ENCODE data around the gene EPC1. TPM values are rescaled to one million over a fixed set of nuclear protein-coding genes. Genes with fewer than 3 reads are reported as not detected.
"Not testable (repeated sequence)": the region's sequence is repeated elsewhere in the genome, so short reads cannot be mapped to it uniquely, and the experiment has no call there.

EPC1 gene
- total RNA-seq, 2 donors from 2014 or later = 21.0 to 23.0 TPM

GRCh38 chr10:32256613-32257437, 90.1 kb downstream of the EPC1 start:
- intact Hi-C loops (cut with DNase I) = loop anchor here in 1 of 2 donors (2.0 to 5.0 kb wide), 2 partner anchors 90 to 112 kb away; partner anchors contain the start of gene EPC1
- peak; percentile 65 for DNase-seq
- ATAC-seq = peak; percentile 61 to 79

- no peak for ATAC-seq
- intact Hi-C loops (cut with DNase I) = loop anchor here in 1 of 2 donors (2.0 kb wide), 1 partner anchor 93 kb away; the partner anchor contains the start of gene EPC1
- DNase-seq = no peak
Measured at GRCh38 chr10:32253821-32254220, 93.1 kb downstream of the EPC1 start.

- intact Hi-C loops (cut with DNase I) = no loop called here
- DNase-seq (no peak), ATAC-seq (peak in 1 of 2 donors; percentile 79)
Measured at GRCh38 chr10:32253276-32253675, 93.7 kb downstream of the EPC1 start.

GRCh38 chr10:32250489-32250888, 96.5 kb downstream of the EPC1 start:
- ATAC-seq; DNase-seq; intact Hi-C loops (cut with DNase I): not testable (repeated sequence)

- intact Hi-C loops (cut with DNase I) = no loop called here
- ATAC-seq (no peak), DNase-seq (no peak)
Measured at GRCh38 chr10:32246685-32247084, 100.3 kb downstream of the EPC1 start.

- no peak for DNase-seq
- intact Hi-C loops (cut with DNase I) = no loop called here
- ATAC-seq = no peak
Measured at GRCh38 chr10:32245760-32246159, 101.2 kb downstream of the EPC1 start.

- intact Hi-C loops (cut with DNase I) = no loop called here
- DNase-seq (no peak), ATAC-seq (no peak)
Measured at GRCh38 chr10:32244421-32245207, 102.3 kb downstream of the EPC1 start.

GRCh38 chr10:32244011-32244410, 102.9 kb downstream of the EPC1 start:
- DNase-seq (no peak), ATAC-seq (no peak)
- intact Hi-C loops (cut with DNase I) = no loop called here

GRCh38 chr10:32241946-32242345, 105.0 kb downstream of the EPC1 start:
- ATAC-seq = no peak
- intact Hi-C loops (cut with DNase I) = no loop called here

GRCh38 chr10:32240471-32240870, 106.5 kb downstream of the EPC1 start:
- ATAC-seq = no peak

More at GRCh38 chr10:32241946-32242345, 105.0 kb downstream of the EPC1 start:
- DNase-seq = no peak

GRCh38 chr10:32239769-32240168, 107.2 kb downstream of the EPC1 start:
- no peak for ATAC-seq
- intact Hi-C loops (cut with DNase I) = no loop called here
- no peak for DNase-seq

More at GRCh38 chr10:32240471-32240870, 106.5 kb downstream of the EPC1 start:
- no peak for DNase-seq
- intact Hi-C loops (cut with DNase I) = no loop called here

GRCh38 chr10:32237644-32238345, 109.2 kb downstream of the EPC1 start:
- intact Hi-C loops (cut with DNase I) = no loop called here
- DNase-seq (no peak), ATAC-seq (no peak)

- no peak for DNase-seq
- ATAC-seq = no peak
- intact Hi-C loops (cut with DNase I) = no loop called here
Measured at GRCh38 chr10:32234471-32234870, 112.5 kb downstream of the EPC1 start.

- ATAC-seq; DNase-seq; intact Hi-C loops (cut with DNase I): not testable (repeated sequence)
Measured at GRCh38 chr10:32233375-32233774, 113.6 kb downstream of the EPC1 start.

- intact Hi-C loops (cut with DNase I) = no loop called here
- no peak for DNase-seq
- ATAC-seq = no peak
Measured at GRCh38 chr10:32232378-32232777, 114.6 kb downstream of the EPC1 start.

- intact Hi-C loops (cut with DNase I); DNase-seq; ATAC-seq: not testable (repeated sequence)
Measured at GRCh38 chr10:32229788-32230187, 117.2 kb downstream of the EPC1 start.

- no peak for DNase-seq
- ATAC-seq = no peak
- intact Hi-C loops (cut with DNase I) = no loop called here
Measured at GRCh38 chr10:32229170-32229569, 117.8 kb downstream of the EPC1 start.

- ATAC-seq (no peak), DNase-seq (no peak)
- intact Hi-C loops (cut with DNase I) = no loop called here
Measured at GRCh38 chr10:32227802-32228201, 119.2 kb downstream of the EPC1 start.

- ATAC-seq = no peak
- intact Hi-C loops (cut with DNase I) = no loop called here
Measured at GRCh38 chr10:32226624-32227023, 120.3 kb downstream of the EPC1 start.

More at GRCh38 chr10:32226624-32227023, 120.3 kb downstream of the EPC1 start:
- no peak for DNase-seq

All from left cardiac atrium (tissue), 4 donors.